Pons (tissue), 1 donor: ENCODE data around the gene TBCD.

Source experiments
- DNase-seq: peaks from one replicate; pipeline ENCODE4 v3.0.0-alpha.2; 2016; ENCODE audit warnings: low spot score

The TBCD gene

DNA sequence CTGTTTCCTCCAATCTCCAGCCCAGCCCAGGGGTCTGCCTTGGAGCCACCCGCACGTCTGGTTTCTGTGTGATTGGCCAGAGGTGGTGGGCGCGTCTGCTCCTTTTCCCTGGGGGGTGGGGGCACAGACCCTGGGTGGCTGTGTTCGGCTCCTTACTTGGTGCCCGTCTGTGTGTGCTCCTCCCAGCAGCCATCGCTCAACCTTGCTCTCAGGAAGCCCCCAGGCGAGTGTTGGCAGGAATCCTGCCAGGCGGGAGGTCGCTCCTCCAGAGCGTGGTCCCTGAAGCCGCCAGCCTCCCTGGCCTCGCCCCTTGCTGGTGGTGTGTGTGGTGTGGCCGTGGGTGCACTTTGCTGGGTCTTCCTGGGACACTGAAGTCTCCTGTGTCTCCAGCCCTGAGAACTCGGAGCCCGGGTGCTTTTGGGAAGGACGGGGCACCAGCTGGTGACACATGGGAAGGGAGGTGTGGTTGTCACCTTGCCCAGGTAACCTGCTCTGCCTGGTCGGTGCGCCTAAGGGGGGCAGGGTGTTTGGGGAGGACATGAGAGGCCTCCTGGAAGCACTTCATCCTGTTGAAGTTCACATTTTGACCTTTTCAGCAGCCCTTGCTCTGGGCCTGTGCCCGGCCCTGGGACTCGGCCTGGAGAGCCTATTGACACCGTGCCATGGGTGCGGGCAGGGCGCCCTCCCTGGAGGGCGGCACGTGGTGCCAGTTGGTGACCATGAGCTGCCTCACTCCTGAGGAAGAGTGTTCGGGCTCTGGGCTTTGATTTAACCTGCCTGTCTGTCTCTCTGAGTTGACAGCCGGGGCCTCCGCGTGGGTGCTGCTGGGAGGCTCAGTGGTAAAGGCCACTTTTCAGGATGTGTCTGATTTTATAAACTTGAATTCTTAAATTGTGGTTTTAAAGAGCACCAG is 137.0 kb downstream of the TBCD start:
- no peak for DNase-seq

DNA sequence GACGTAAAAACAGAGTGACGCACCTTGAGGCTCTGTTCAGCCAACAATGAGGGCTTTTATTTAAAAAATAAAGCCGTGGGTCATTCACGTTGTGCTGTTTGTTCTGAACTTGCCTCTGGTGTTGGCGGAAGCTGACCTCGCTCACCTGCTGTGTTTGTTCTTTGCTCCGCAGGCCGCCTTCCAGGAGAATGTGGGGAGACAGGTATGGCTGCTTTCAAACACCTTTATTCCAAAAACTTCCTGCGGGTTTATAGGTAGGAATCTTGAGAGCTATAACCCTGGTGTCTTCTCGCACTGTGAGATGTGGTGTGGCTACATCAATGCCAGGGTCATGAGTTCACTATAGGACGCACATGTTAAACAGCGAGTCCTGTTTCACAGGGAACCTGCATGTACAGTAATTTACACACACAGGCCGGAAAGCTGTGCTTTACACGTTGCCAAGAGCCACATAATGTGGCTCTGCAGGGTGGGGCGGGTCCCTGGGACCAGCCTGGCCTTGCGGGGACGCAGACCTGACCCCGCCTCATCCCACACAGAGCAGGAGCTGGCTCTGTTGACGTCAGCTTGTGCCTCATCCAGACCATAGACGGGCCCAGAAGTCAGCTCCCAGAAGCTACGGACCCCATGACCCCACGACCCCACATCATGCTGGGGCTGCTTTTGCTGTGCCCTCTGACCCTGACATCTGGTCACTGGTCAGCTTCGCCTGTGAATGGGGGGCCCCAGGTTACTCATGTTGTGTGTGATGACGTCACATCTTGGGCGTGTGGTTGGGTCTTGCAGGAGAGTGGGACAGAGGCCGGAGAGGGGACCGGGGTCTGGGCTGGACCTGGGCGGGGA is 137.9 kb downstream of the TBCD start:
- no peak for DNase-seq

DNA sequence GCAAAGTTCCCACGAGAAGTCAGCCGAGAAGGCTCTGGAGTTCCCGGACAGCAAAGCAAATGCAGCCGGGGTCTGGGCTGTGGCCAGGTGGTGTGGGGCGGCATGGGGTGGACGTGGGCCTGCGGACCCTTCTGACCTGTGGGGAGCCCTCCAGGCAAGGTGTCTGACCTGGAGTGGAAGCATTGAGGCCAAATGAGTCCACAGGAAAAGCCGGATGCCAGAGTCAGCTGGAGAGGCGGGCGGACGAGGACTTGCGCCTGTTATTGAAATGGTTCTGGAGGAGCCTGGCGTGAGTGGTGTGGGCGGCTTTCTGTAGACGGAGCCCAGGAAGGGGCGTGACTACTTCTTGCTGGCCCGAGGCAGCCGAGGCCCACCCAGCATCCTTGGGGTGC is 138.5 kb downstream of the TBCD start:
- no peak for DNase-seq

DNA sequence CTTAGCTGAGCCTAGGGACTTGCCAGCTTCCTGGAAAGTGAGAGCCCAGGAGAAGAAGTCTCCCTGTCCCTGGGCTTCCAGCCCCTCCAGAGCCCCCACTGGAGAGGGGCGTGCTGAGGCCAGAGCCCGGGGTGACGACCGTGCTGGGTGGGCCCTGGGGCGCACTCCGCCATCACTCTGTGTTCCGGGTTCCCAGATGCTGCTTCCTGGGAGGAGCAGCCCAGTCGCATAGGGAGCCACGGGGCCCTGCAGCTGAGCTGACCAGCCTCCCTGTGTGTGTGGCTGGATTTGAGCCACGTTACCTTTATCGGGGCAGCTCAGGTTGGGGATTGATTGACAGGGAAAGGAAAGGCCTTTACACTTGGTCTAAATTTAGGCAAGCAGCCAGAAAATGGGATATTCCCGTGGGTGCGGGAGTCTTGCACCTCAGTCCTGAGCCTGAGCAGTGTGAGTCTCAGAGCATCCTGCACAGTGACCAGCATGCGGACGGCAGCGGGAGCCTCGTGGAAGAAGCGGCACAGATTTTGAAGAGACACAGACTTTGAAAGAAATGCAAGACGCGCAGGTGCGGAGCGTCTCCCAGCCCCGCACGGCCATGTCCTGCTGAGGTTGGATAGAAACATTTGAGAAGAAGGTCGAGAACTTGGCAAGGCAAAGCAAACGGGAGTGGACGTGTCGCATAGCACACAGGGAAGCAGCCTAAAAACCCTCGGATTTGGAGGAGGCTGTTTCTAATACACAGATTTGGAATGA is 139.2 kb downstream of the TBCD start:
- DNase-seq: no peak

DNA sequence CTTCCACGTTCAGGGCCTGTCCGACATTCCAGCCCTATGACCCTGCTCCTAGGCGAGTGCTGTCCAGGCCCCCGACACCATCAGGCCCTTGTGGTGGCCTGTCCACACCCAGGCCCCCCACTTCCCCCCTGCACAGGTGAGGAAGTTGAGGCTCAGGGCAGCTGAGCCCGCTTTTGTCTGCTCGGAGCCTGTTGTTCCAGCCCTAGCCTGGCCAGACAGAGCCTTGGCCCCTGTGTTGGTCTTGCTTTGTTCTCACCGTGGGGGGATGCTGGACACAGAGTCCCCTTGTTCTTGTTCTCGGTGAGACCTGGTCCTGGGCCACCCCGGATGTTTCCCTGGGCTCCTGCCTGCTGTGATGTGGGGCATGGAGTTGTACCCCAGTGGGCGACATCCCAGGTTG is 140.0 kb downstream of the TBCD start:
- DNase-seq: no peak

DNA sequence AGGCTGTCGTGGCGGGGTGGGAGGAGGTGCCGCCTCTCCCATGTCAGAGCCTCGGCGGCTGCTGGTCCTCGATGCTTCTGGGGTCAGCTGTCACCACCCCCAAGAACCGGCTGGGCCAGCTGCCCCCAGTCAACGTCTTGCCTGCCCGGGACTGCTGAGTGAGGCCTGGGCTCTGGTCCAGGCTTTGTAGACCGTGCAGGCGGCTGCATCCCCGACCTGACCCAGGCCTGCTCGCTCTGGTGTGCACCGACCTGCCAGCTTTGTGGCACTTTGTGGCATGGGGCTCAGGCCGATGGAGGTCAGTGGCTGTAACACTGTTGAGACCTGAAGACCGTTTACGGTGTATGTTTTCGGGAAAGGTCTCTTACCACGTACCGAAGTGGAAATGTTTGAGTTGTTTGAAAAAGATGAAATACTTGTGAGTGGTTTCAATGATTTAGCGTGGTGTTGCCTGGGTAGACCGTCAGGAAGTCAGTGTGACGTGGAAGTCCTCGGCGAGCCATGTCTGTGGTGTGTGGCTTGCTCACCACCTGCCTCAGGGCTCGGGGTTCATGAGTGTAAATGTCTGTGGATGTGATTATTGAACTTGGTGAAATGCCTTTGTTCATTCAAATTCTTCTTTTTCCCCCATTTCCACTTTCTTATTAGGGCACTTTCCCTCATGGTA is 141.2 kb downstream of the TBCD start:
- no peak for DNase-seq

DNA sequence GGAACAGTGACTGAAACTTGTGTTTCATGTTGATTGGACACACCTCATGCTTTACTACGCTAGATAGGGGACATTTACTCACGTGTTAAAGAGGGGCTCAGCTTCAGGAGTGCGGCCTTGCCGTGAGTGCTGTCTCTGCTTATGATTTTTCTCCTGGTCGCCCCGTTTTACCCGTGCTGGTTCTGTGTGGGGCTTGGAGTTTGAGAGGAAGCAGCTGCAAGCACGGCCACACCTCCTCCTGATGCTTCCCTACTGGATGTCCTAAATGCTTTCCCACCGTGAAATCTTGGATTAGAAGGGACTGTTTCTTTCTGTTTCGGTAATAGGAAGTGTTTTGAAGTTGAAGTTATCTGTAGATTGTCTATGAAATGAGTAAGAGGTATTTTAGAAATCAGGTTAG is 141.9 kb downstream of the TBCD start:
- no peak for DNase-seq

DNA sequence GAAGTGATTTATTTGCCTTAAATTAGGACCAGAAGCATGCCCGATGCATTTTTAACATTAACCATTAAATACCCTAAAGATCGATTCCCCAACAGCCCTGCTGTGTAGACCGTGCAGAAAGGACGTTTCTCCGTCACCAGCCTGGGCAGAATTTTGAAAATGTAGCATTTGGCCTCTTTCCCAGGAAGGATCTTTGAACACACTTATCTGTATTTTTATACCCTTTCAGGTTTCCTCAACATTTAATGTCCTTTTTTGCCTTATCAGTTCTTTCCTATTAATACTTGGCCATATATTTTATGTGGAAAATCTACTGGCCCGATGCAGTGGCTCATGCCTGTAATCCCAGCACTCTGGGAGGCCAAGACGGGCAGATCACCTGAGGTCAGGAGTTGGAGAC is 142.5 kb downstream of the TBCD start:
- no peak for DNase-seq

DNA sequence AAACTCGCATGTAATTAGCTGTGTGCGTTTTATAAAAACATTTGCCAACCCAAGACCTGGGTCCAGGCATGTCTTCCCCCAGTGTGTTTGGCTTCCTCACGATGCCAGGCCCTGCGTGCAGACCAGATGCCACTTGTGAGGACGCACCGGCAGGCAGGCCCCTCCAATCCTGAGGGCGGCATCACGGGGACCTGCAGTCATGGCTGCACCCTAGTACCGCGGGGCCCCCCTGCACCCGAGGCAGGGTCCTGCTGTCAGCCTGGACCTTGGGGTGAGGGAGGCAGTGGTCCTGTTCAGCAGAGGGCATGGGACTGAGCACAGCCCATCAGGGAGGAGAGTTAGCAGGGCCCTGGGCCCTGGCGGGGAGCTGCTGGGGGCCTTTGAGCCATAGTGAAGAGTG is 143.2 kb downstream of the TBCD start:
- DNase-seq: no peak

DNA sequence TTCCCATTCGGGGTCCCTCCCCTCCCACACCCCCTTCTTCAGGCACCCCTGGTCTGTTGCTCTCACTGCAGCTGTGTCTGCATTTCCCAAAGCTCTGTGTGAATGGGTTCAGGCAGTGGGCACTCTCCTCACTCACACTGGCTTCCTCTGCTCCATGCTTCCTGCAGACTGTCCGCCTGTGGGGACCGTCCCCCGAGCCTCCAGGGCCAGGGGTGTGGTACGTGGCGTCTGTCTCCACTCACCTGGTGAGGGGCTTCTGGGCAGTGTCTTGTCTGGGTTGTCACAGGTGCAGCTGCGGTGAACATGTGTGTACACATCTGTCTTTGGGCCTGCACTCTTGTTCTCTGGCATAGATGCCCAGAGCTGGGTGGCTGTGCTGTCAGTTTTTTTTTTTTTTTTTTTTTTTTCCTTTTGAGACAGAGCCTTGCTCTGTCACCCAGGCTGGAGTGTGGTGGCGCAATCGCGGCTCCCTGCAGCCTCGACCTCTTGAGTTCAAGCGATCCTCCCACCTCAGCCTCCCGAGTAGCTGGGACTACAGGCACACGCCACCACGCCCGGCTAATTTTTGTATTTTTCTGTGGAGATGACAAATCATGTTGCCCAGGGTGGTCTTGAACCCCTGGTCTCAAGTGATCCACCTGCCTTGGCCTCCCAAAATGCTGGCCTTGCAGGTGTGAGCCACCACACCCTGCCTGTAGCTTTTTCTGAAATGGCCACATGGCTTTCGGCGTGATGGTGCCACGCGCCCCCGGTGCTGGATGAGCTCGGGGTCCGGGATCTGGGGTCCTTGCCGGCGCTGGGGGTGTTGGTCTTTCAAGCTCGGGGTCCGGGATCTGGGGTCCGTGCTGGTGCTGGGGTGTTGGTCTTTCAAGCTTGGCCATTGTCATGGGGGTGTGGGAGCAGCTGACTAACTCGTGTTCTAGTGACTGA is 144.5 kb downstream of the TBCD start:
- no peak for DNase-seq

DNA sequence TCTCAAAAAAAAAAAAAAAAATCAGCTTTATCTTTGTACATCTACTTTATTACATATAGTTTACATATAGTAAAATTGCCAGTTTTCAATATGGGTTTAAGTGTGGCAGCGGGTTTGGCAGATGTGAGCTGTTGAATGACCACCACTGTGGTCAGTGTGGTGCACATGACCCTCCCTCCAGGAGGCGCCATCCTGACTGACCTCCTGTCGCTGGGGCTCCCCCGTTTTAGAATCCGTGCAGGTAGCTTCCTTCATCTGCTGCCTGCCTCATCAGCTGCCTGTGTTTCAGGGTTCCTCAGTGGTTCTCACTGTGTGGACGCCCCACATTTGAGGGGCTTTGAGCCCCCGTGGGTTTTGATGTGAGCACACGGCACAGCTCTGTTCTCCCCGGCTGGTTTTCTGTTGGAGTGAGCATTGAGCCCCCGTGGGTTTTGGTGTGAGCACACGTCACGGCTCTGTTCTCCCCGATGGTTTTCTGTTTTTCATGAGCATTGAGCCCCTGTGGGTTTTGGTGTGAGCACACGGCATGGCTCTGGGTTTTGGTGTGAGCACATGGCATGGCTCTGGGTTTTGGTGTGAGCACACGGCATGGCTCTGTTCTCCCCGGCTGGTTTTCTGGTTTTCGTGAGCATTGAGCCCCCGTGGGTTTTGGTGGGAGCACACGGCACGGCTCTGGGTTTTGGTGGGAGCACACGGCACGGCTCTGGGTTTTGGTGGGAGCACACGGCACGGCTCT is 145.8 kb downstream of the TBCD start:
- DNase-seq: no peak

DNA sequence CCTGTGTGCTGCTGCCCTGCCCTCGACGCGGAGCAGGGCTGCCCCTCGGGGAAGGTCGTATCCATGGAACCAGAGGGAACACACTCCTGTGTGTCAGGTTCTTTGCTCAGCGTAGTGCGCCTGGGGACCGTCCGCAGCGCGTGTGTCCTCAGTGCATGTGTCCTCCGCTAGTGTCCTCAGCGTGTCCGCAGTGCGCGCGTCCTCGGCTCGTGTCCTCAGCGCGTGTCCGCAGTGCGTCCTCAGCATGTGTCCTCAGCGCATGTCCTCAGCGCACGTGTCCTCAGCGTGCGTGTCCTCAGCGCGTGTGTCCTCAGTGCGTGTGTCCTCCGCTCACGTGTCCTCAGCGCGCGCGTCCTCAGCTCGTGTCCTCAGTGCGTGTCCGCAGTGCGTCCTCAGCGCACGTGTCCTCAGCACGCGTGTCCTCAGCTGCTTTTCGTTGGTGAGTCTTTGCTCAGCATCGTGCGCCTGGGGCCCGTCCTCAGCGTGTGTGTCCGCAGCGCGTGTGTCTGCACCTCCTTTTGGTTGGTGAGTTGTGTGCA is 147.2 kb downstream of the TBCD start:
- DNase-seq: no peak

DNA sequence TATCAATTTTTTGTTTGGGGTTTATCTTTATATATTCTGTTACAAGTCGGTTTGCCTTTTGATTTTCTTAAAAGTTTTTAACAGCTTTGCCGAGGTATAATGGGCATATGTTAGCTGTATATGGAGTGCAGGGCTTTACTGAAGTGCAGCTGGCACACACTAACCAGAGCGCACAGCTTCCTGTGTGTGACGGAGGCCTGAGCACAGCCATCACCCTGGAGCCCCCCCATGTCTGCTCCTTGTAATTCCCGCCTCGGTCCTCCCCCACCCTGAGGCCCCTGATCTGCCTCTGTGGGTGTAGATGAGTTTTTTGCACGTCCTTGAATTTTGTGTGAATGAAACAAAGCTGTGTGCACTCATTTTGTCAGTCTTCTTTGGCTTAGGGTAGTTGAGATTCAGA is 148.1 kb downstream of the TBCD start:
- DNase-seq: no peak

DNA sequence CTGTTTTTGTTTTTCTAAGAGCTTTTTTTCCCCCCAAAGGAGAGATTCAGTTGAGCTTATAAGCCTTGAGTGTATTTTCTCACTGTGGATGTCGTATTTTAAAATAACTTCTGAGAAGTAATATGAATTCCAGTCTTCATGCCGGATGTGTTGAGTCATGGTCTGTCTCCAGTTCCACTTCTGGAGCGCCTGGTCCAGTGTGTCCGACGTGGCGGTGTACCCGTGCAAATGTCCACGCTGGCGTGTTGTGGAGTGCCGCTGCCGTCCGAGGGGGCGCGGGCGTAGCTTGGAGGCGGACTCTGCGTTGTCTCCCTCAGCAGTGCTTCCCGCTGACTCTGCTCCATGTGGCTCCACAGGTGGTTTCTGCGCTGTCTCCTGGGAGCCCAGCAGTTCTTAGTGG is 148.9 kb downstream of the TBCD start:
- DNase-seq: no peak

DNA sequence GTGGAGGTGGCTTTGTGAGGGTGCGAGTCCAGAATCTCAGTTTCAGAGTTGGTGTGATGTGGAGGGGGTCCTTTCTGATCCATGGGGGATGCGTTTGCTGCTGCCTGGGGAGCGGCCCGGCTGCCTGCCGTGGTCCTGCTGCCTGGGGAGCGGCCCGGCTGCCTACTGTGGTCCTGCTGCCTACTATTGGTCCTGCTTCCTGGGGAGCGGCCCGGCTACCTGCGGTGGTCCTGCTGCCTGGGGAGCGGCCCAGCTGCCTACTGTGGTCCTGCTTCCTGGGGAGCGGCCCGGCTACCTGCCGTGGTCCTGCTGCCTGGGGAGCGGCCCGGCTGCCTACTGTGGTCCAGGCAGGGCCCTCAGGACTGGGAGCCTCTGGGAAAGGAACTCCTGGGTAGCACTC is 149.5 kb downstream of the TBCD start:
- DNase-seq: no peak

DNA sequence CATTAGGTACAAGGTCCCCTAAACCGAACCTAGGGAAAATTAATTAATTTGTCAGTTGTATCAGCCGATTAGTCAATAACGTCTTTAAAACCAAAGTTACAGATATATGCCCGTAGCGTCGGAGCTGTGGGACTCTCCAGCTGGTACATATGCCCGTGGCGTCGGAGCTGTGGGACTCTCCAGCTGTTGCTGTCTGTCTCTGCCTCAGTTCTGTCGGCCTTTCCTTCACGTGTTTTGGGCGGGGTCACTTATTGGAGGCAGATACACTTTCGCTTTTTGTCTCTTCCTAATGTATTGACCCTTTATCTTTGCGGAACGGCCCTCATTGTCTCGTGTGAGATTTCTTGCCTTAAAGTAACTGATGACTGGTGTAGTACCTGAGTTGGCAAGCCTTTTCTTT is 150.0 kb downstream of the TBCD start:
- DNase-seq: no peak

DNA sequence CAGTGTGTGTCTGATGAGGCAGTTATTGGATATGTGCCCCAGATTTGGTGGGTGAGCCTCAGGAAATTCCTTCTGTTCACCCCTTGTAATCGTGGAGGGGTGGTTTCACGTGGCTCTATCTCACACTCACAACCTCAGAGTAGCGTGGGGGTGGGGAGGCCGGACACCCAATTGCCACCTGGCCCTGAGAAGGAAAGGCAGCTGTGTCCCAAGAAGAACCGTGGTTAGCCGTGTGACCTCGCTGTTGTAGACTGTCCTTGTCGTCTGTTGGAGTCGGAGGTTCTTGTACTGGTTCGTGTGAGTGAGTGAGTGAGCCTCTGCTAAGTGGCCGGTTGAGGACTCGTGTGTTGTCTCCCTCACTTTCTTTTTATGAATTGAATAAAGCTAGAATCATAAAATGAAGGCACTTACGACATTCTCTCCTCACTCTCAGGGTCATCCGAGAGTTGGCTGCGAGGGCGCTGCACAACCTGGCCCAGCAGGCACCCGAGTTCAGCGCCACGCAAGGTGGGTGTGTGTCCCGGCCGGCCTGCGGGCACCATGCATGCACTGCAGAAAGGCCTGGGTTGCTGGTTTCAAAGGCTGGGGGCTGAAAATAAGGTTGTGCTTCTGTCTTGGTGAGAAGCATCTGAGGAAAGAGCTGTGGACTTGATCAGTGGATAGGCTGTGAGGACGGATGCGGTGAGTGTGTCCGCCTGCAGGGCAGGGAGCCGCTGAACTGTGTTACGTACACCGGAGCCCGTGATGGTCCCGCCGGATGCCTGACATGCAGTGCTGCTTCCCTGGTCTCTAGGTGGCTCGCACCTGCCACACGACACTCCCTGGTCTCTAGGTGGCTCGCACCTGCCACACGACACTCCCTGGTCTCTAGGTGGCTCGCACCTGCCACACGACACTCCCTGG is 151.4 kb downstream of the TBCD start:
- no peak for DNase-seq

DNA sequence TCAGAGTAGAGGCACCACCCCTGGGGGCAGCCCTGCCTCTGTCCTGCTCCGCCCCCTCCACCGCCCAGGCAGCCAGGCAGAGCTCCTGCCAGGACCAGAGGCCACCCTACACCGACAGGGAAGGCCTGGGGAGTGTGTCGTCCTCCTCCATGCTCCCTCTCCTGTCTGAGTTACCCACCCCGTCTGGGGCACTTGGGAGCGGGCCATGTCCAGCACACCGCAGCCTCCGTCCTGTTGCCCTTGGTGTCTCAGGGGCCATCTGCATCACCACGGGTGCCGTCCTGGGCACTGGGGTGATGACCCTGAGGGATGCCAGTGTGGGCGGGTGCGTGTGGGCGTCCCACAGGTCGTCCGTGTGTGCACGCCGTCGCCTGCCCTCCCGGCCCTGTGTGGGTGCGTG is 153.3 kb downstream of the TBCD start:
- DNase-seq: no peak
